OCI-LY7 (cell line): Measurements from ENCODE around the gene HOXA7. TPM values are rescaled to one million over a fixed set of nuclear protein-coding genes. Genes with fewer than 3 reads are reported as not detected.

ENCODE experiments used
- BruUV-seq: library from RNA; stranded (reverse); fragments of 400-500 nt; replicated peaks from 2 replicates; lab custom pipeline; 2021; lab: Mats Ljungman, UMichigan
- CTCF ChIA-PET: fragments of 300-600 bp; sonication (Branson Sonifier 250); formaldehyde crosslinking; loops from one replicate; lab custom pipeline; 2022; ENCODE audit warnings: antibody characterized with exemption; ENCODE audit not compliant: unreplicated experiment; lab: Charles Lee
- POLR2A ChIA-PET: fragments of 300-600 bp; sonication (Branson Sonifier 250); formaldehyde crosslinking; loops from one replicate; lab custom pipeline; 2022; ENCODE audit warnings: antibody characterized with exemption; lab: Charles Lee
- DNase-seq: peaks from one replicate; pipeline ENCODE4 v3.0.0-alpha.2; 2015; ENCODE audit warnings: low spot score
- H2AFZ ChIP-seq: fragments of 200-600 bp; sonication (generic), shearing (Covaris generic); 2 replicates; pipeline ENCODE4 v1.6.1; 2014; ENCODE audit warnings: mild to moderate bottlenecking, antibody characterized with exemption, low read length, moderate library complexity
- H3K27ac ChIP-seq: fragments of 200-600 bp; sonication (generic); 2 replicates; pipeline ENCODE4 v1.5.1; 2014; ENCODE audit warnings: mixed run types, low read depth, mild to moderate bottlenecking, moderate library complexity, low read length, inconsistent platforms; ENCODE audit not compliant: poor library complexity, severe bottlenecking
- H3K36me3 ChIP-seq: fragments of 200-600 bp; sonication (generic); 2 replicates; pipeline ENCODE4 v1.6.1; 2014; ENCODE audit warnings: mild to moderate bottlenecking, antibody characterized with exemption, low read length, moderate library complexity, mixed read lengths; ENCODE audit not compliant: insufficient read depth
- H3K4me1 ChIP-seq: fragments of 200-600 bp; sonication (generic); 2 replicates; pipeline ENCODE4 v1.5.1; 2014; ENCODE audit warnings: mild to moderate bottlenecking, low read length; ENCODE audit not compliant: insufficient read depth, poor library complexity, severe bottlenecking
- H3K4me2 ChIP-seq: fragments of 200-600 bp; sonication (generic); 2 replicates; pipeline ENCODE4 v1.6.1; 2014; ENCODE audit warnings: mild to moderate bottlenecking, low read length
- H3K4me3 ChIP-seq: fragments of 200-600 bp; sonication (generic); 2 replicates; pipeline ENCODE4 v1.5.1; 2014; ENCODE audit warnings: mild to moderate bottlenecking, low read depth, low read length; ENCODE audit not compliant: poor library complexity, severe bottlenecking
- H3K79me2 ChIP-seq: fragments of 200-600 bp; sonication (generic); 2 replicates; pipeline ENCODE4 v1.6.1; 2016; ENCODE audit warnings: low read depth, mild to moderate bottlenecking, low read length, moderate library complexity, mixed read lengths; ENCODE audit not compliant: insufficient read depth
- H3K9me2 ChIP-seq: fragments of 200-600 bp; sonication (generic); 2 replicates; pipeline ENCODE4 v1.6.1; 2016; ENCODE audit warnings: mild to moderate bottlenecking, low read length, mixed read lengths; ENCODE audit not compliant: insufficient read depth
- H3K9me3 ChIP-seq: fragments of 200-600 bp; sonication (generic); 2 replicates; pipeline ENCODE4 v1.6.1; 2014; ENCODE audit warnings: mild to moderate bottlenecking, mixed run types, low read length, mixed read lengths
- H4K20me1 ChIP-seq: fragments of 200-600 bp; sonication (generic); 2 replicates; pipeline ENCODE4 v1.6.1; 2014; ENCODE audit warnings: mild to moderate bottlenecking, antibody characterized with exemption, low read length, moderate library complexity, mixed read lengths; ENCODE audit not compliant: insufficient read depth
- EZH2phosphoT487 ChIP-seq: fragments of 200-600 bp; sonication (generic); IDR thresholded peaks from 2 replicates; pipeline ENCODE4 v1.6.1; 2018; ENCODE audit warnings: low read depth, borderline replicate concordance, mild to moderate bottlenecking, mixed run types, antibody characterized with exemption, low read length, moderate library complexity, mixed read lengths
- intact Hi-C: fragments of 100-400 bp; cut with micrococcal nuclease; formaldehyde crosslinking; loops from one replicate; pipeline ENCODE4 v1.10.0; 2022; ENCODE audit not compliant: unreplicated experiment
- total RNA-seq, 2 experiments: library from RNA; depleted of rRNA in 1 of 2; stranded (reverse); fragments of >200 nt in 1 of 2; shearing (Covaris generic) in 1 of 2; gene quantifications; 2 replicates each; pipeline ENCODE4 v1.2.3, GENCODE V29; 2014 to 2022
- TF ChIP-seq, protein P1 (sequence below): fragments of 200-600 bp; sonication (generic); conservative IDR thresholded peaks from 2 replicates; pipeline ENCODE4 v1.5.1; 2014; ENCODE audit warnings: mild to moderate bottlenecking, antibody characterized with exemption, low read length, moderate library complexity, mixed read lengths

HOXA7 gene
- total RNA-seq, 2 experiments from 2014 or later: 1.2 to 6.0 TPM

DNA sequence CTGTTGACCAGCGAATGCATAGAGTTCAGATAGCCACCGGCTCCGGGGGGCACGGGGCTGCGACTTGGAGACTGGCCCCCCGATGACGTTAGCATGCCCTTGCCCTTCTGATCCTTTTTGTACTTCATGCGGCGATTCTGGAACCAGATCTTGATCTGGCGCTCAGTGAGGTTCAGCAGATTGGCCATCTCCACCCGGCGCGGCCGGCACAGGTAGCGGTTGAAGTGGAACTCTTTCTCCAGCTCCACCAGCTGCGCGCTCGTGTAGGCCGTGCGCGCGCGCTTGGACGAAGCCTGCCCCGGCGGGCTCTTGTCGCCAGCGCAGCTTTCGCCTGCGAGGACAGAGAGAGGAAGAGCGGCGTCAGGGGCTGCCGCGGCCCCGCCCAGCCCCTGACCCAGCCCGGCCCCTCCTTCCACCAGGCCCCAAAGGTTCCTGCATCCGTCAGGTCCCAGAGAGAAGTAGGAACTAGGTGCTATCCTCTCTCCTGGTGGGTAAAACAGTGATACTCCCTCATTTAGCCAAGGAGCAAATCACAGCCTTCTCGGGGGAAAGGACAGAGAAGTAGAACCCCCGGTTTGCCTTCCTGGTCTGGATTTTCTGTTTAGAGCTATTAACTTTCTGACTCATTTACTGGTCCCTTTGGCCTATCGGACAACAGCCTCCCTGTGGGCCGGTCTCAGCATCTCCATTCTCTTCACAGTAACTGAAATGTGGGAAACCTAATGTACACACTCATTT, 47.9 kb downstream of the HOXA7 start:
- H3K27ac ChIP-seq: no peak overlapping the region
- CTCF ChIA-PET: no interaction called here
- POLR2A ChIA-PET: interaction anchor here (0.6 kb wide), 1 partner anchor 408 kb away, joined by 4 read pairs; no protein-coding TSS in a partner anchor

DNA sequence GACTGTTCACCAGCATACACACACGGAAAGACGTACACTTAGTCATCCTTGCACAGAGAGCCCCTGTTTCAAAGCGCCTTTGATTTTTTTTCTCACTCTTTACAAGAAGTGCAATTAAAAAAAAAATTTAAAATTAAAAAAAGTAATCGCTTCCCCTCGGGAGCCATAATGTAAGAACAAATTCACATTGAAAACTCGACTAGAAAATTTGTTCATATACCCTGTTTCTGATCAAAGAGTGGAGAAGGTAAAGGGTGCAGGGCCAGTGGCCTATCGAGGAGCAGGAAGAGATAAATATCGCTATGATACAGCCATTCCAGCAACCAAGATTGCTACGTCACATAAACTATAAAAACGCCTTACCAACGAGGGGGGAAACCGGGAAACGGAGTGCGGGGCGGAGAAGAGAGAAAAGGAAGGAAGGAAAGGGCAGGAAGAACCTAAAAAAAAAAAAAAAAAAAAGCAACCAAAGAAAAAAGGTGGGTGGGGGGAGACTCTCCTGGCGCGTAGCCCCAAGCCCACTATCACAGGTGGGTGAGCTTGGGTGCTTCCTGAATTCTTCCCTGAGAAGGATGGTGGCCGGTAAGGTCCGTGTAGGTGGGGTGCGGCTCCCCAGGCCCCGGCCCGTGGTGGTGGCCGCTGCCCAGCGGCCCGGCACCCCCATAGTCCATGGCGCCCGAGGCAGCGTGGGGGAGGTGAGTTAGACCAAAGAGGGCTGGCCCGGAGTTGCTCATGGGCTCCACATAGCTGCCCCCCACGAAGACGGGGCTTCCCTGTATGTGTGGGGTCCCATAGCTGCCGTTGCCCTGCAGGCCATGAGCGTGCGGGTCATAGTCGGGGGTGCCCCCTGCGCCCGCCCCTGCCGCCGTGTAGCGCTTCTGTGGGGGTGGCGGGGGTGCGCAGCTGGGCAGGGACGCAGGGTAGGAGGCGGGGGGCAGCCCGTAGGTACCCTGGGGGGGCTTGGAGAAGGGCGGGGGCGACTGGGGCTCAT, 48.8 kb downstream of the HOXA7 start:
- no peaks in the 10 kb centered on the region for H3K4me1 ChIP-seq
- BruUV-seq: no TSS peak
- no peaks in the 10 kb centered on the region for H3K9me2 ChIP-seq
- intact Hi-C loops: no loop called here
- no peak for DNase-seq
- H3K4me3 ChIP-seq: no peak overlapping the region
- no peaks in the 10 kb centered on the region for H3K79me2 ChIP-seq
- TF ChIP-seq, protein P1, sequence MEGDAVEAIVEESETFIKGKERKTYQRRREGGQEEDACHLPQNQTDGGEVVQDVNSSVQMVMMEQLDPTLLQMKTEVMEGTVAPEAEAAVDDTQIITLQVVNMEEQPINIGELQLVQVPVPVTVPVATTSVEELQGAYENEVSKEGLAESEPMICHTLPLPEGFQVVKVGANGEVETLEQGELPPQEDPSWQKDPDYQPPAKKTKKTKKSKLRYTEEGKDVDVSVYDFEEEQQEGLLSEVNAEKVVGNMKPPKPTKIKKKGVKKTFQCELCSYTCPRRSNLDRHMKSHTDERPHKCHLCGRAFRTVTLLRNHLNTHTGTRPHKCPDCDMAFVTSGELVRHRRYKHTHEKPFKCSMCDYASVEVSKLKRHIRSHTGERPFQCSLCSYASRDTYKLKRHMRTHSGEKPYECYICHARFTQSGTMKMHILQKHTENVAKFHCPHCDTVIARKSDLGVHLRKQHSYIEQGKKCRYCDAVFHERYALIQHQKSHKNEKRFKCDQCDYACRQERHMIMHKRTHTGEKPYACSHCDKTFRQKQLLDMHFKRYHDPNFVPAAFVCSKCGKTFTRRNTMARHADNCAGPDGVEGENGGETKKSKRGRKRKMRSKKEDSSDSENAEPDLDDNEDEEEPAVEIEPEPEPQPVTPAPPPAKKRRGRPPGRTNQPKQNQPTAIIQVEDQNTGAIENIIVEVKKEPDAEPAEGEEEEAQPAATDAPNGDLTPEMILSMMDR: no peak
- no peak for TF ChIP-seq EZH2phosphoT487
- H3K36me3 ChIP-seq: no peaks in the 10 kb centered on the region
- H3K4me2 ChIP-seq: no peak overlapping the region
- no peaks in the 10 kb centered on the region for H4K20me1 ChIP-seq
- CTCF ChIA-PET: no interaction called here
- no peak overlapping the region for H2AFZ ChIP-seq
- no peak overlapping the region for H3K27ac ChIP-seq
- POLR2A ChIA-PET: no interaction called here
- no peaks in the 10 kb centered on the region for H3K9me3 ChIP-seq

More for the DNA sequence above, 47.9 kb downstream of the HOXA7 start:
- intact Hi-C loops: no loop called here
- TF ChIP-seq EZH2phosphoT487: no peak
- TF ChIP-seq, protein P1: no peak
- no peak for DNase-seq
- H3K4me1 ChIP-seq: no peaks in the 10 kb centered on the region
- no TSS peak for BruUV-seq
- no peaks in the 10 kb centered on the region for H3K79me2 ChIP-seq
- no peaks in the 10 kb centered on the region for H3K36me3 ChIP-seq
- no peak overlapping the region for H3K4me3 ChIP-seq
- no peaks in the 10 kb centered on the region for H3K9me2 ChIP-seq
- no peak overlapping the region for H3K4me2 ChIP-seq
- no peak overlapping the region for H2AFZ ChIP-seq
- H4K20me1 ChIP-seq: no peaks in the 10 kb centered on the region
- no peaks in the 10 kb centered on the region for H3K9me3 ChIP-seq
